ENCODE results near the gene RAD50. TPM values are rescaled to one million over a fixed set of nuclear protein-coding genes. Genes with fewer than 3 reads are reported as not detected.

The RAD50 gene
- polyA plus RNA-seq, 1 of the 3 experiments (the other 2 are of a cell fraction): 20.0 TPM

- Histone ChIP-seq H3K4me3 (ENCODE audit: low read depth in 2 of 2, low read length in 1 of 2) (no peak within 1 kb of the TSS), H3K27ac (ENCODE audit: low read depth in 2 of 2, low read length in 1 of 2) (no peak within 1 kb of the TSS), H3K36me3 (replicated peaks in 1 of 2; ENCODE audit: control insufficient read depth in 1 of 2, insufficient read depth in 2 of 2, low read length in 1 of 2) (no peaks in the 10 kb centered on the region), H2AFZ (ENCODE audit: low read depth) (no peak within 1 kb of the TSS), H3K4me2 (no peak within 1 kb of the TSS), H3K9ac (no peak within 1 kb of the TSS), H3F3A (replicated peaks; ENCODE audit: insufficient read depth) (no peaks in the 10 kb centered on the region), H3K27me3 (ENCODE audit: insufficient read depth) (no peaks in the 10 kb centered on the region; the same call in 1 of the 2 replicates), H3K9me3 (no peaks in the 10 kb centered on the region), H4K20me1 (ENCODE audit: insufficient read depth) (no peaks in the 10 kb centered on the region), H3K4me1 (ENCODE audit: control insufficient read depth in 1 of 2, insufficient read depth in 2 of 2, low read depth in 1 of 2, low read length in 1 of 2) (peaks cover 0 to 3% of the 10 kb centered on the region in 2 experiments; a peak in 1 of 4 replicates), H3K9me2 (no peaks in the 10 kb centered on the region), H3K79me2 (ENCODE audit: insufficient read depth) (no peaks in the 10 kb centered on the region)
- WGBS (ENCODE audit: low lambda C conversion rate): 67% methylated on average over 7 of the region's 7 CpGs
- ChIA-PET CTCF (interaction anchor here (1.6 to 7.0 kb wide), 2 partner anchors 15 to 16 kb away, joined by 5 to 38 read pairs; no protein-coding TSS in a partner anchor), POLR2A (no interaction called here)
- DNase-seq: no peak
- TF ChIP-seq MEF2A (IDR thresholded peaks at IDR 0.05; ENCODE audit: borderline replicate concordance, low read depth): no peak
- TF ChIP-seq POLR2AphosphoS5 (IDR thresholded peaks at IDR 0.05; ENCODE audit: low read depth, low read length): no peak
- TF ChIP-seq ELF1 (IDR thresholded peaks at IDR 0.05): no peak
- TF ChIP-seq RFX5 (IDR thresholded peaks at IDR 0.05; ENCODE audit: low read length): no peak
- no peak for TF ChIP-seq FOSL2 (IDR thresholded peaks at IDR 0.05; ENCODE audit: borderline replicate concordance, low read depth)
- TF ChIP-seq, protein P1, sequence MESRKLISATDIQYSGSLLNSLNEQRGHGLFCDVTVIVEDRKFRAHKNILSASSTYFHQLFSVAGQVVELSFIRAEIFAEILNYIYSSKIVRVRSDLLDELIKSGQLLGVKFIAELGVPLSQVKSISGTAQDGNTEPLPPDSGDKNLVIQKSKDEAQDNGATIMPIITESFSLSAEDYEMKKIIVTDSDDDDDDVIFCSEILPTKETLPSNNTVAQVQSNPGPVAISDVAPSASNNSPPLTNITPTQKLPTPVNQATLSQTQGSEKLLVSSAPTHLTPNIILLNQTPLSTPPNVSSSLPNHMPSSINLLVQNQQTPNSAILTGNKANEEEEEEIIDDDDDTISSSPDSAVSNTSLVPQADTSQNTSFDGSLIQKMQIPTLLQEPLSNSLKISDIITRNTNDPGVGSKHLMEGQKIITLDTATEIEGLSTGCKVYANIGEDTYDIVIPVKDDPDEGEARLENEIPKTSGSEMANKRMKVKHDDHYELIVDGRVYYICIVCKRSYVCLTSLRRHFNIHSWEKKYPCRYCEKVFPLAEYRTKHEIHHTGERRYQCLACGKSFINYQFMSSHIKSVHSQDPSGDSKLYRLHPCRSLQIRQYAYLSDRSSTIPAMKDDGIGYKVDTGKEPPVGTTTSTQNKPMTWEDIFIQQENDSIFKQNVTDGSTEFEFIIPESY (IDR thresholded peaks at IDR 0.05; ENCODE audit: borderline replicate concordance, low read depth): no peak
- no peak for TF ChIP-seq YY1 (IDR thresholded peaks at IDR 0.05; ENCODE audit: low read depth)
- no peak for TF ChIP-seq CHD2 (IDR thresholded peaks at IDR 0.05; ENCODE audit: low read length, partially characterized antibody)
- no peak for TF ChIP-seq FOXJ3 (CRISPR knock-in tag; IDR thresholded peaks at IDR 0.05)
- no peak for TF ChIP-seq JUND (IDR thresholded peaks at IDR 0.05)
- TF ChIP-seq SMC3 (IDR thresholded peaks at IDR 0.05; ENCODE audit: low read depth, low read length): no peak
- TF ChIP-seq, protein P2, sequence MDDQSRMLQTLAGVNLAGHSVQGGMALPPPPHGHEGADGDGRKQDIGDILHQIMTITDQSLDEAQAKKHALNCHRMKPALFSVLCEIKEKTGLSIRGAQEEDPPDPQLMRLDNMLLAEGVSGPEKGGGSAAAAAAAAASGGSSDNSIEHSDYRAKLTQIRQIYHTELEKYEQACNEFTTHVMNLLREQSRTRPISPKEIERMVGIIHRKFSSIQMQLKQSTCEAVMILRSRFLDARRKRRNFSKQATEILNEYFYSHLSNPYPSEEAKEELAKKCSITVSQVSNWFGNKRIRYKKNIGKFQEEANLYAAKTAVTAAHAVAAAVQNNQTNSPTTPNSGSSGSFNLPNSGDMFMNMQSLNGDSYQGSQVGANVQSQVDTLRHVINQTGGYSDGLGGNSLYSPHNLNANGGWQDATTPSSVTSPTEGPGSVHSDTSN (IDR thresholded peaks at IDR 0.05): no peak
- TF ChIP-seq MXI1 (IDR thresholded peaks at IDR 0.05; ENCODE audit: low read depth, low read length): no peak
Observed at GRCh38 chr5:132543472-132544201, 13.1 kb upstream of the RAD50 start, which contains the start of gene IL5. Gene IL5, minus strand, starts transcription at chr5:132543522. Its CDS starts 44 bp downstream, at chr5:132543478.

DNA sequence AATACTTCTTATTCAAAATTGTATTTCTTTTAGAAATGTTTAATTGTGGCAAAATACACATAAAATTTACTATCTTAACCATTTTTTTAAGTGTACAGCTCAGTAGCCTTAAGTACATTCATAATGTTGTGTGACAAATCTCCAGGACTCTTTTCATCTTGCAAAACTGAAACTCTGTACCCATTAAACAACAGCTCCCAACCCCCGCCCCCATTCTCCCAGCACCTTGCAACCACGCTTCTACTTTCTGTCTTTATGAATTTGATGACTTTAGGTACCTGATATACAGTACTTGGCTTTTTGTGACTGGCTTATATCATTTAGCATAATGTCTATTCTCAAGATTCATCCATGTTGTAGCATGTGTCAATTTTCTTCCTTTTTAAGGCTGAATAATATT is 10.7 kb upstream of the RAD50 start:
- no peak overlapping the region for H3K9ac ChIP-seq
- H3K9me3 ChIP-seq: no peaks in the 10 kb centered on the region
- ChIA-PET POLR2A (no interaction called here), CTCF (interaction anchor here (7.0 kb wide), 1 partner anchor 19 kb away, joined by 38 read pairs; no protein-coding TSS in a partner anchor)
- 74% methylated on average over 2 of the region's 2 CpGs for WGBS (ENCODE audit: low lambda C conversion rate)
- no peak overlapping the region for H3K4me2 ChIP-seq
- H3F3A ChIP-seq (replicated peaks; ENCODE audit: insufficient read depth): no peaks in the 10 kb centered on the region
- TF ChIP-seq, protein P3, sequence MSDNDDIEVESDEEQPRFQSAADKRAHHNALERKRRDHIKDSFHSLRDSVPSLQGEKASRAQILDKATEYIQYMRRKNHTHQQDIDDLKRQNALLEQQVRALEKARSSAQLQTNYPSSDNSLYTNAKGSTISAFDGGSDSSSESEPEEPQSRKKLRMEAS (IDR thresholded peaks at IDR 0.05; ENCODE audit: low read depth): no peak
- TF ChIP-seq, protein P2 (IDR thresholded peaks at IDR 0.05): no peak
- TF ChIP-seq, protein P4, sequence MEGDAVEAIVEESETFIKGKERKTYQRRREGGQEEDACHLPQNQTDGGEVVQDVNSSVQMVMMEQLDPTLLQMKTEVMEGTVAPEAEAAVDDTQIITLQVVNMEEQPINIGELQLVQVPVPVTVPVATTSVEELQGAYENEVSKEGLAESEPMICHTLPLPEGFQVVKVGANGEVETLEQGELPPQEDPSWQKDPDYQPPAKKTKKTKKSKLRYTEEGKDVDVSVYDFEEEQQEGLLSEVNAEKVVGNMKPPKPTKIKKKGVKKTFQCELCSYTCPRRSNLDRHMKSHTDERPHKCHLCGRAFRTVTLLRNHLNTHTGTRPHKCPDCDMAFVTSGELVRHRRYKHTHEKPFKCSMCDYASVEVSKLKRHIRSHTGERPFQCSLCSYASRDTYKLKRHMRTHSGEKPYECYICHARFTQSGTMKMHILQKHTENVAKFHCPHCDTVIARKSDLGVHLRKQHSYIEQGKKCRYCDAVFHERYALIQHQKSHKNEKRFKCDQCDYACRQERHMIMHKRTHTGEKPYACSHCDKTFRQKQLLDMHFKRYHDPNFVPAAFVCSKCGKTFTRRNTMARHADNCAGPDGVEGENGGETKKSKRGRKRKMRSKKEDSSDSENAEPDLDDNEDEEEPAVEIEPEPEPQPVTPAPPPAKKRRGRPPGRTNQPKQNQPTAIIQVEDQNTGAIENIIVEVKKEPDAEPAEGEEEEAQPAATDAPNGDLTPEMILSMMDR (IDR thresholded peaks at IDR 0.05): no peak
- TF ChIP-seq YY1 (IDR thresholded peaks at IDR 0.05; ENCODE audit: low read depth): no peak
- no peak for TF ChIP-seq FOSL2 (IDR thresholded peaks at IDR 0.05; ENCODE audit: borderline replicate concordance, low read depth)
- no peak for TF ChIP-seq MXI1 (IDR thresholded peaks at IDR 0.05; ENCODE audit: low read depth, low read length)
- TF ChIP-seq POLR2AphosphoS5 (IDR thresholded peaks at IDR 0.05; ENCODE audit: low read depth, low read length): no peak
- no peak overlapping the region for H3K4me3 ChIP-seq (ENCODE audit: low read depth in 2 of 2, low read length in 1 of 2)
- no peaks in the 10 kb centered on the region for H3K9me2 ChIP-seq
- H3K4me1 ChIP-seq (ENCODE audit: control insufficient read depth in 1 of 2, insufficient read depth in 2 of 2, low read depth in 1 of 2, low read length in 1 of 2): peaks cover 0 to 4% of the 10 kb centered on the region in 2 experiments; a peak in 1 of 4 replicates
- H3K27me3 ChIP-seq (ENCODE audit: insufficient read depth): no peaks in the 10 kb centered on the region; the same call in 1 of the 2 replicates
- H3K27ac ChIP-seq (ENCODE audit: low read depth in 2 of 2, low read length in 1 of 2): no peak overlapping the region
- no peak overlapping the region for H2AFZ ChIP-seq (ENCODE audit: low read depth)
- no peaks in the 10 kb centered on the region for H4K20me1 ChIP-seq (ENCODE audit: insufficient read depth)
- H3K79me2 ChIP-seq (ENCODE audit: insufficient read depth): no peaks in the 10 kb centered on the region
- no peaks in the 10 kb centered on the region for H3K36me3 ChIP-seq (replicated peaks in 1 of 2; ENCODE audit: control insufficient read depth in 1 of 2, insufficient read depth in 2 of 2, low read length in 1 of 2)
- DNase-seq: no peak
